Neural cell (in vitro differentiated cells): ENCODE data around the gene C3orf49. TPM values are rescaled to one million over a fixed set of nuclear protein-coding genes. Genes with fewer than 3 reads are reported as not detected.

Experiments used
- H2AFZ ChIP-seq: fragments of 200-600, 300-800 bp; sonication (generic), shearing (Covaris generic); 2 replicates; pipeline ENCODE4 v1.6.0; 2014; ENCODE audit warnings: low read depth, mild to moderate bottlenecking, antibody characterized with exemption, low read length, moderate library complexity
- H3F3A ChIP-seq: fragments of 200-600 bp; shearing (Covaris generic); 2 replicates; pipeline ENCODE4 v1.6.1; 2016; ENCODE audit warnings: mild to moderate bottlenecking, moderate library complexity, mixed read lengths, antibody characterized with exemption, low read length; ENCODE audit not compliant: insufficient read depth, poor library complexity, severe bottlenecking
- H3K27ac ChIP-seq: fragments of 200-600, 300-800 bp; sonication (generic), shearing (Covaris generic); 2 replicates; pipeline ENCODE4 v1.5.1; 2014; ENCODE audit warnings: mild to moderate bottlenecking, low read length, moderate library complexity
- H3K27me3 ChIP-seq: fragments of 300-800, 200-600 bp; sonication (generic), shearing (Covaris generic); 2 replicates; pipeline ENCODE4 v1.6.0; 2014; ENCODE audit warnings: mild to moderate bottlenecking, low read depth, low read length, moderate library complexity; ENCODE audit not compliant: insufficient read depth
- H3K36me3 ChIP-seq: fragments of 300-800, 200-600 bp; sonication (generic), shearing (Covaris generic); 2 replicates; pipeline ENCODE4 v1.5.1; 2014; ENCODE audit warnings: mild to moderate bottlenecking, antibody characterized with exemption, low read length, moderate library complexity; ENCODE audit not compliant: insufficient read depth
- H3K4me2 ChIP-seq: fragments of 300-800, 200-600 bp; sonication (generic), shearing (Covaris generic); 2 replicates; pipeline ENCODE4 v1.6.0; 2014; ENCODE audit warnings: mild to moderate bottlenecking, low read length
- H3K4me3 ChIP-seq: fragments of 300-800, 200-600 bp; sonication (generic), shearing (Covaris generic); 2 replicates; pipeline ENCODE4 v1.5.1; 2014; ENCODE audit warnings: mild to moderate bottlenecking, low read length, moderate library complexity
- H3K79me2 ChIP-seq: fragments of 200-600 bp; shearing (Covaris generic); replicated peaks from 2 replicates; pipeline ENCODE4 v1.6.0; 2014; ENCODE audit warnings: mild to moderate bottlenecking, low read length, moderate library complexity; ENCODE audit not compliant: insufficient read depth
- H3K9ac ChIP-seq: fragments of 300-800, 200-600 bp; sonication (generic), shearing (Covaris generic); 2 replicates; pipeline ENCODE4 v1.6.1; 2016; ENCODE audit warnings: mild to moderate bottlenecking, low read length, mixed read lengths
- H3K9me2 ChIP-seq: fragments of 200-600 bp; shearing (Covaris generic); 2 replicates; pipeline ENCODE4 v1.6.1; 2016; ENCODE audit warnings: mild to moderate bottlenecking, low read length, mixed read lengths; ENCODE audit not compliant: insufficient read depth
- H3K9me3 ChIP-seq: fragments of 200-600, 300-800 bp; sonication (generic), shearing (Covaris generic); 2 replicates; pipeline ENCODE4 v1.6.1; 2016; ENCODE audit warnings: mild to moderate bottlenecking, mixed run types, low read length, moderate library complexity, mixed read lengths
- H4K20me1 ChIP-seq: fragments of 200-600 bp; shearing (Covaris generic); 2 replicates; pipeline ENCODE4 v1.6.1; 2016; ENCODE audit warnings: mild to moderate bottlenecking, mixed run types; ENCODE audit not compliant: insufficient read depth
- CTCF ChIP-seq: fragments of 450-650 bp; IDR thresholded peaks from 2 replicates; pipeline ENCODE4 v1.5.1; 2014; ENCODE audit warnings: antibody characterized with exemption, mild to moderate bottlenecking, moderate library complexity; ENCODE audit not compliant: poor library complexity, severe bottlenecking
- EP300 ChIP-seq: fragments of 450-650 bp; conservative IDR thresholded peaks from 2 replicates; pipeline ENCODE4 v1.6.1; 2014; ENCODE audit warnings: antibody characterized with exemption, mild to moderate bottlenecking, moderate library complexity; ENCODE audit not compliant: poor library complexity, severe bottlenecking
- EZH2 ChIP-seq: fragments of 200-600, 300-800 bp; shearing (Covaris generic), sonication (generic); IDR thresholded peaks from 2 replicates; pipeline ENCODE4 v1.6.1; 2014; ENCODE audit warnings: antibody characterized with exemption, low read length, borderline replicate concordance, mild to moderate bottlenecking; ENCODE audit not compliant: insufficient read depth, poor library complexity, severe bottlenecking
- MXI1 ChIP-seq: fragments of 450-650 bp; conservative IDR thresholded peaks from 2 replicates; pipeline ENCODE4 v1.6.1; 2014; ENCODE audit warnings: antibody characterized with exemption, mild to moderate bottlenecking; ENCODE audit not compliant: poor library complexity, severe bottlenecking
- POLR2AphosphoS5 ChIP-seq: IDR thresholded peaks from 2 replicates; pipeline ENCODE4 v1.6.1; 2012
- RAD21 ChIP-seq: fragments of 450-650 bp; conservative IDR thresholded peaks from 2 replicates; pipeline ENCODE4 v1.6.1; 2014; ENCODE audit warnings: antibody characterized with exemption, mild to moderate bottlenecking, moderate library complexity
- REST ChIP-seq: IDR thresholded peaks from 2 replicates; pipeline ENCODE4 v1.6.1; 2012; ENCODE audit warnings: borderline replicate concordance
- SMC3 ChIP-seq: fragments of 450-650 bp; conservative IDR thresholded peaks from 2 replicates; pipeline ENCODE4 v1.6.1; 2014; ENCODE audit warnings: antibody characterized with exemption, mild to moderate bottlenecking, moderate library complexity; ENCODE audit not compliant: poor library complexity
- TAF1 ChIP-seq: IDR thresholded peaks from 2 replicates; pipeline ENCODE4 v1.6.1; 2012; ENCODE audit warnings: low read depth
- polyA plus RNA-seq: library from polyadenylated mRNA; depleted of rRNA; stranded (reverse); fragments of >200 nt; gene quantifications from 2 replicates; pipeline ENCODE4 v1.2.3, GENCODE V29; 2014

Gene C3orf49
- polyA plus RNA-seq, 1 donor from 2014 or later: not detected

GRCh38 chr3:63809607-63810006 lies 9.5 kb upstream of the C3orf49 start:
- Histone ChIP-seq H3K27me3 (no peaks in the 10 kb centered on the region), H3K9ac (no peak overlapping the region), H3K79me2 (no peaks in the 10 kb centered on the region), H3K36me3 (no peaks in the 10 kb centered on the region), H3K4me2 (no peak overlapping the region), H3F3A (no peaks in the 10 kb centered on the region), H3K27ac (no peak overlapping the region), H2AFZ (no peak overlapping the region), H3K4me3 (no peak overlapping the region), H3K9me3 (no peaks in the 10 kb centered on the region), H3K9me2 (no peaks in the 10 kb centered on the region), H4K20me1 (no peaks in the 10 kb centered on the region)
- no peak for TF ChIP-seq EP300

GRCh38 chr3:63814237-63814636 lies 4.9 kb upstream of the C3orf49 start:
- no peak overlapping the region for H3K9ac ChIP-seq
- H3K36me3 ChIP-seq: no peaks in the 10 kb centered on the region
- H3K27me3 ChIP-seq: no peaks in the 10 kb centered on the region
- no peaks in the 10 kb centered on the region for H3K9me2 ChIP-seq
- H3K9me3 ChIP-seq: no peaks in the 10 kb centered on the region
- no peaks in the 10 kb centered on the region for H4K20me1 ChIP-seq
- peak overlapping the region; percentile 46 for H2AFZ ChIP-seq
- H3K4me2 ChIP-seq: peak overlapping the region; percentile 60
- TF ChIP-seq SMC3 (no peak), RAD21 (peak; percentile 29), POLR2AphosphoS5 (peak; percentile 42)
- no peaks in the 10 kb centered on the region for H3K79me2 ChIP-seq
- H3K4me3 ChIP-seq: peak overlapping the region; percentile 41
- H3F3A ChIP-seq: no peaks in the 10 kb centered on the region
- peak overlapping the region; percentile 9 for H3K27ac ChIP-seq

GRCh38 chr3:63817225-63817624 lies 1.9 kb upstream of the C3orf49 start:
- TF ChIP-seq EZH2 (no peak), SMC3 (no peak)
- Histone ChIP-seq H3K9me2 (no peaks in the 10 kb centered on the region), H3K4me2 (no peak overlapping the region), H3K9me3 (no peaks in the 10 kb centered on the region), H3K79me2 (no peaks in the 10 kb centered on the region), H3K4me3 (no peak overlapping the region), H3K27ac (no peak overlapping the region), H3F3A (no peaks in the 10 kb centered on the region), H3K36me3 (no peaks in the 10 kb centered on the region), H2AFZ (no peak overlapping the region), H3K9ac (no peak overlapping the region), H3K27me3 (no peaks in the 10 kb centered on the region), H4K20me1 (no peaks in the 10 kb centered on the region)

GRCh38 chr3:63818282-63819150 lies 583 bp upstream of the C3orf49 start:
- Histone ChIP-seq H3K27ac (no peak overlapping the region), H3K27me3 (no peaks in the 10 kb centered on the region), H3K36me3 (no peaks in the 10 kb centered on the region), H2AFZ (no peak overlapping the region), H3K9ac (no peak overlapping the region), H4K20me1 (no peaks in the 10 kb centered on the region), H3K9me2 (no peaks in the 10 kb centered on the region), H3F3A (no peaks in the 10 kb centered on the region), H3K4me3 (no peak overlapping the region), H3K4me2 (no peak overlapping the region), H3K9me3 (no peaks in the 10 kb centered on the region), H3K79me2 (no peaks in the 10 kb centered on the region)
- TF ChIP-seq CTCF (peak; percentile 96), SMC3 (peak; percentile 96), EZH2 (no peak), MXI1 (no peak), POLR2AphosphoS5 (no peak), TAF1 (no peak), EP300 (no peak), REST (no peak), RAD21 (peak; percentile 95)
